ENCODE data around the gene PLCXD3. TPM values are rescaled to one million over a fixed set of nuclear protein-coding genes. Genes with fewer than 3 reads are reported as not detected.

The PLCXD3 gene
- total and polyA plus RNA-seq, 7 donors, result 0.23 to 2.9 (median 1.6) TPM

DNA sequence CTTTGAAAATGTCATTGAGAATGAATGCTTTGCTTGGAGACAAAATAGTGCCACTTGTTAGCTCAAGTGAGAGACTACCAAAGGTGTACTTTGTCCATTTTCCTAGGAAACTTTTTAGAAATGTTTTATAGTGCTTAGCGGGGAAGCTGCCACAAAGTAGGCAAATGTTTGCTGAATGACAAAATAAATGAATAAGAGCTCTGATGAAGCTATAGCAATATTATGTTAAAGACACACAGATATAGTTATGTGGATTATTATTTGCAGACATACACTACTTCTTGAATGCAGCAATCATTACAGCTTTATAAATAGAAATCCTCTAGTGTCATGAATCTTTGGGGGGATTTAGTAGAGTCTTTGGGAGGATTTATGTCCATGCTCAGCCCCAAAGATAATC, 204.4 kb downstream of the PLCXD3 start:
- no peaks in the 10 kb centered on the region for H3K9me3 ChIP-seq
- no peak overlapping the region for H3K4me3 ChIP-seq
- TF ChIP-seq EP300 (IDR thresholded peaks at IDR 0.05) (no peak), POLR2A (IDR thresholded peaks at IDR 0.05) (no peak), POLR2AphosphoS5 (IDR thresholded peaks at IDR 0.05) (no peak)
- TF ChIP-seq, protein P1, sequence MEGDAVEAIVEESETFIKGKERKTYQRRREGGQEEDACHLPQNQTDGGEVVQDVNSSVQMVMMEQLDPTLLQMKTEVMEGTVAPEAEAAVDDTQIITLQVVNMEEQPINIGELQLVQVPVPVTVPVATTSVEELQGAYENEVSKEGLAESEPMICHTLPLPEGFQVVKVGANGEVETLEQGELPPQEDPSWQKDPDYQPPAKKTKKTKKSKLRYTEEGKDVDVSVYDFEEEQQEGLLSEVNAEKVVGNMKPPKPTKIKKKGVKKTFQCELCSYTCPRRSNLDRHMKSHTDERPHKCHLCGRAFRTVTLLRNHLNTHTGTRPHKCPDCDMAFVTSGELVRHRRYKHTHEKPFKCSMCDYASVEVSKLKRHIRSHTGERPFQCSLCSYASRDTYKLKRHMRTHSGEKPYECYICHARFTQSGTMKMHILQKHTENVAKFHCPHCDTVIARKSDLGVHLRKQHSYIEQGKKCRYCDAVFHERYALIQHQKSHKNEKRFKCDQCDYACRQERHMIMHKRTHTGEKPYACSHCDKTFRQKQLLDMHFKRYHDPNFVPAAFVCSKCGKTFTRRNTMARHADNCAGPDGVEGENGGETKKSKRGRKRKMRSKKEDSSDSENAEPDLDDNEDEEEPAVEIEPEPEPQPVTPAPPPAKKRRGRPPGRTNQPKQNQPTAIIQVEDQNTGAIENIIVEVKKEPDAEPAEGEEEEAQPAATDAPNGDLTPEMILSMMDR (IDR thresholded peaks at IDR 0.05), result no peak
- no peaks in the 10 kb centered on the region for H3K36me3 ChIP-seq
- 67 to 89% methylated on average over 1 of the region's 1 CpG for WGBS, 2 donors
- H3K27ac ChIP-seq, result no peak overlapping the region
- DNase-seq, result no peak
- H3K27me3 ChIP-seq, result no peaks in the 10 kb centered on the region
- H3K4me1 ChIP-seq, result no peaks in the 10 kb centered on the region
- intact Hi-C loops (cut with DNase I), result no loop called here

DNA sequence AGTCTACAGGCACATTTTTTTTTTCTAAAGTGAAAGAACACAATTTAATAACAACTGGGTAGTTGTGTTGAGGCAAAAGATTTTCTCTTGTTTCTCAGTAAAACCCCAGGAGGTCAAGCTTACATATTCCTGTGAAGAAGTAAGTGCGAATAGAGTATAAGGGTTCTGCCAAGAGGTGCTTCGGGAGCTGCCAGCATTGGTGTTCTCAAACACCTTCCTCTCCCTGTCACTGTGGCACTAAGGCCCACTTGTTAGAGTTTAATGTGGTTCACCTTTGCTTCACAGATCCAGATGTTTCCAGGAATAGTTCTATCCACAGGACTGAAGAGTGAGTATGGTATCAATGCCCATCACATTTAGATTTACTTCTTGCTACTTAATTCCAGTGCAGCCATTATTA, 205.3 kb downstream of the PLCXD3 start:
- no peak overlapping the region for H3K27ac ChIP-seq
- no peaks in the 10 kb centered on the region for H3K4me1 ChIP-seq
- H3K9me3 ChIP-seq, result no peaks in the 10 kb centered on the region
- DNase-seq, result no peak
- TF ChIP-seq POLR2A (IDR thresholded peaks at IDR 0.05) (no peak), EP300 (IDR thresholded peaks at IDR 0.05) (no peak), POLR2AphosphoS5 (IDR thresholded peaks at IDR 0.05) (no peak)
- TF ChIP-seq, protein P1 (IDR thresholded peaks at IDR 0.05), result no peak
- 79 to 92% methylated on average over 2 of the region's 2 CpGs for WGBS, 2 donors
- no peaks in the 10 kb centered on the region for H3K27me3 ChIP-seq
- intact Hi-C loops (cut with DNase I), result no loop called here
- no peak overlapping the region for H3K4me3 ChIP-seq
- H3K36me3 ChIP-seq, result no peaks in the 10 kb centered on the region

DNA sequence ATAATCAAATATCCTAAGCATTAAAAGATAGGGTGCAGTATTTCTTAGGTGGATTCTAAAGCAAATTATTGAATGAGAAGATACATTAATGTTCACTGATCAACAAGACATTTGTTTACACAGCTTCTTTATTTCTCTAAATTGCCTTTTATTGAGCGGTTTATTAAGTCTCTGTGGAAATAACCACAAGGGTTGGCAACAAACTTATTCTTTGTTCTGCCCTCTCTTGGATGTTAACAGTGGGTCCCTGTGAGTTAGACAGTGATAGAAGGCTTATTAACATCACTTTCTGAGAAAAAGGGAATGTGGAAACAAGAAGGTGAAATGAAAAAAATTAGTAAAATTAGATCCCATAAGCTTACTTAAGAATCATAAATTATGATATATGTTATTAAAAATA, 214.3 kb downstream of the PLCXD3 start:
- no peak for DNase-seq
- no peak overlapping the region for H3K27ac ChIP-seq
- H3K27me3 ChIP-seq, result no peaks in the 10 kb centered on the region
- no peak overlapping the region for H3K4me3 ChIP-seq
- no peaks in the 10 kb centered on the region for H3K36me3 ChIP-seq
- no peak for TF ChIP-seq POLR2A (IDR thresholded peaks at IDR 0.05)
- no peaks in the 10 kb centered on the region for H3K4me1 ChIP-seq
- intact Hi-C loops (cut with DNase I), result no loop called here
- 85 to 86% methylated on average over 1 of the region's 1 CpG for WGBS, 2 donors
- H3K9me3 ChIP-seq, result no peaks in the 10 kb centered on the region

DNA sequence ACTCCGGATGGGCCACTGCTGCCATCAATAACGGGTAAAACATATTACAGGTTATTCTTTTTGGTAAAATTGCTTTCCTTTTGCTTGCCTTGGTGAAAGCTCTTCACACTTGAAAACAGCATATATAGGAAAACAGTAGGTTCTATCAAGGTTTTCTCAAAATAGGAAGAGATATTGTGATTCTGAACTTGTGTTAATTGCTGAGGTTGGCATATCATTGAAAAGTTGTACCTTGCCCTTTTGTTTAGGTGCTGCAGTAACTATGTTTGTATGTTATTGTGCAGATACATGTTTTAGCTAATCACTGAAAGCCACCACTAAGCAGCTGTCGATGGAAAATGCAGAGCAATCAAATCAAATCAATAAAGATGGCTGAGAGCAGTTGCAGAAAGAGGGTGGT, 219.1 kb downstream of the PLCXD3 start:
- no peaks in the 10 kb centered on the region for H3K27me3 ChIP-seq
- H3K36me3 ChIP-seq, result no peaks in the 10 kb centered on the region
- no peak for TF ChIP-seq POLR2AphosphoS5 (IDR thresholded peaks at IDR 0.05)
- TF ChIP-seq POLR2A (IDR thresholded peaks at IDR 0.05), result no peak
- TF ChIP-seq, protein P1 (IDR thresholded peaks at IDR 0.05), result no peak
- TF ChIP-seq EP300 (IDR thresholded peaks at IDR 0.05), result no peak
- no peak overlapping the region for H3K4me3 ChIP-seq
- intact Hi-C loops (cut with DNase I), result no loop called here
- H3K4me1 ChIP-seq, result no peaks in the 10 kb centered on the region
- no peak for DNase-seq
- no peaks in the 10 kb centered on the region for H3K9me3 ChIP-seq
- WGBS, 2 donors, result 75 to 87% methylated on average over 3 of the region's 3 CpGs
- no peak overlapping the region for H3K27ac ChIP-seq

DNA sequence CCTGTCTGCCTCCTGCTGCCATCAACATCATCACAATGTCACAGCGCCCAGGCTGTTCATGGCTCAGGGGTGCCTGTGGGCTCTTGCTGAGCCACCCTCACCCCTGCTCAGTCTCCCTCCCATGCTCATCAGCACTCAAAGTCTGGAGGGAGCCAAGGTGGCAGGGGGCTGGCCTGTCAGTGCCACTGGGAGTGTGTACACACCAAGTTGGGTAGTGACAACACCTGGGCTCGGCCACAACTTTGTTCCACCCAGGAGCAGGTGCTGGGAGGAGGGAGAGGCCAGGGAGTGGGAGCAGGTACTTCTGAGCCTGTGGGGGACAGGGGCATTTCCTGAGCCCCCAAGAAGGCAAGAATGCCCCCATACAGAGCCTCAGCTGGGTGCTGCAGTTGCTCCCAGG, 219.6 kb downstream of the PLCXD3 start:
- Histone ChIP-seq H3K27me3 (no peaks in the 10 kb centered on the region), H3K4me3 (no peak overlapping the region), H3K9me3 (no peaks in the 10 kb centered on the region), H3K36me3 (no peaks in the 10 kb centered on the region), H3K4me1 (no peaks in the 10 kb centered on the region), H3K27ac (no peak overlapping the region)
- TF ChIP-seq POLR2A (IDR thresholded peaks at IDR 0.05) (no peak), EP300 (IDR thresholded peaks at IDR 0.05) (no peak), POLR2AphosphoS5 (IDR thresholded peaks at IDR 0.05) (no peak)
- TF ChIP-seq, protein P1 (IDR thresholded peaks at IDR 0.05), result no peak
- intact Hi-C loops (cut with DNase I), result no loop called here
- 83 to 91% methylated on average over 2 of the region's 2 CpGs for WGBS, 2 donors
- DNase-seq, result no peak
